GM20000 (cell line): ENCODE measurements around the gene DPH6.

Source experiments
- DNase-seq: peaks from one replicate; pipeline ENCODE4 v3.0.0; 2012; ENCODE audit warnings: low spot score
- CTCF ChIP-seq: IDR thresholded peaks from 2 replicates; pipeline ENCODE4 v1.5.1; 2012; ENCODE audit warnings: mild to moderate bottlenecking, control low read depth; ENCODE audit errors: extremely low read depth, missing control alignments

DPH6 gene

GRCh38 chr15:35471024-35471423, 74.9 kb downstream of the DPH6 start:
- TF ChIP-seq CTCF, result no peak
- DNase-seq, result no peak

GRCh38 chr15:35470441-35470840, 75.5 kb downstream of the DPH6 start:
- TF ChIP-seq CTCF, result no peak
- DNase-seq, result no peak

GRCh38 chr15:35466476-35466875, 79.5 kb downstream of the DPH6 start:
- TF ChIP-seq CTCF, result no peak
- DNase-seq, result no peak

GRCh38 chr15:35465783-35466182, 80.2 kb downstream of the DPH6 start:
- DNase-seq, result no peak
- TF ChIP-seq CTCF, result no peak

GRCh38 chr15:35460616-35461015, 85.3 kb downstream of the DPH6 start:
- no peak for TF ChIP-seq CTCF
- DNase-seq, result no peak

GRCh38 chr15:35458176-35458856, 87.6 kb downstream of the DPH6 start:
- TF ChIP-seq CTCF, result no peak
- DNase-seq, result no peak

- no peak for TF ChIP-seq CTCF
- no peak for DNase-seq
These were observed 90.8 kb downstream of the DPH6 start for GRCh38 chr15:35455201-35455600.
